PFSK-1 (cell line): ENCODE measurements around the gene USP49.

Experiments
- POLR2AphosphoS5 ChIP-seq: IDR thresholded peaks from 2 replicates; pipeline ENCODE4 v1.6.1; 2012; ENCODE audit warnings: low read depth, mild to moderate bottlenecking, control low read depth, low read length, moderate library complexity
- TAF1 ChIP-seq: IDR thresholded peaks from 2 replicates; pipeline ENCODE4 v1.6.1; 2012; ENCODE audit warnings: low read length, control low read depth, borderline replicate concordance; ENCODE audit not compliant: insufficient read depth
- TF ChIP-seq, protein P1 (sequence below), 2 experiments: IDR thresholded peaks; 2 replicates each; pipeline versions ENCODE4 v1.6.1 to v1.8.0; 2011 to 2012; ENCODE audit warnings: low read depth in 2 of 2, low read length in 2 of 2, control low read depth in 1 of 2, inconsistent platforms in 1 of 2, mild to moderate bottlenecking in 1 of 2, moderate library complexity in 1 of 2; ENCODE audit not compliant: insufficient read depth in 1 of 2

DNA sequence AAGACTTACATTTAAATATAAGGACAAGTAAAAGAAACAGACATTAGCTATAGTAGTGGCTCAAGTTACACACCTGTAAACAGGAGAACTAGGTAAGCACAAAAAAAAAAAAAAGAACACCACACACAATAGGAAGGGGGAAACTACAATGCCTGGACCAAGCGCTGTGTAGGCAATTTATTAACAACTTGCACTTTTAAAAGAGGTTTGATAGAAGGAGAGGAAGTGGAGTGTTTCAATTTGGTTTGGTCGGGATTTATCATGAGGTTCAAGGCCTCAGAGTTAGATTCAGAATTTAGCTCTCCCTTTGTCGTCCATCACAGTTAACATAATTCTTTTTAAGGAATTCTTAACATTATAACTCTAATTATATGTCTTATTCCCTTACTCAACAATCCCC, 1.1 kb upstream of the USP49 start:
- TF ChIP-seq, protein P1, sequence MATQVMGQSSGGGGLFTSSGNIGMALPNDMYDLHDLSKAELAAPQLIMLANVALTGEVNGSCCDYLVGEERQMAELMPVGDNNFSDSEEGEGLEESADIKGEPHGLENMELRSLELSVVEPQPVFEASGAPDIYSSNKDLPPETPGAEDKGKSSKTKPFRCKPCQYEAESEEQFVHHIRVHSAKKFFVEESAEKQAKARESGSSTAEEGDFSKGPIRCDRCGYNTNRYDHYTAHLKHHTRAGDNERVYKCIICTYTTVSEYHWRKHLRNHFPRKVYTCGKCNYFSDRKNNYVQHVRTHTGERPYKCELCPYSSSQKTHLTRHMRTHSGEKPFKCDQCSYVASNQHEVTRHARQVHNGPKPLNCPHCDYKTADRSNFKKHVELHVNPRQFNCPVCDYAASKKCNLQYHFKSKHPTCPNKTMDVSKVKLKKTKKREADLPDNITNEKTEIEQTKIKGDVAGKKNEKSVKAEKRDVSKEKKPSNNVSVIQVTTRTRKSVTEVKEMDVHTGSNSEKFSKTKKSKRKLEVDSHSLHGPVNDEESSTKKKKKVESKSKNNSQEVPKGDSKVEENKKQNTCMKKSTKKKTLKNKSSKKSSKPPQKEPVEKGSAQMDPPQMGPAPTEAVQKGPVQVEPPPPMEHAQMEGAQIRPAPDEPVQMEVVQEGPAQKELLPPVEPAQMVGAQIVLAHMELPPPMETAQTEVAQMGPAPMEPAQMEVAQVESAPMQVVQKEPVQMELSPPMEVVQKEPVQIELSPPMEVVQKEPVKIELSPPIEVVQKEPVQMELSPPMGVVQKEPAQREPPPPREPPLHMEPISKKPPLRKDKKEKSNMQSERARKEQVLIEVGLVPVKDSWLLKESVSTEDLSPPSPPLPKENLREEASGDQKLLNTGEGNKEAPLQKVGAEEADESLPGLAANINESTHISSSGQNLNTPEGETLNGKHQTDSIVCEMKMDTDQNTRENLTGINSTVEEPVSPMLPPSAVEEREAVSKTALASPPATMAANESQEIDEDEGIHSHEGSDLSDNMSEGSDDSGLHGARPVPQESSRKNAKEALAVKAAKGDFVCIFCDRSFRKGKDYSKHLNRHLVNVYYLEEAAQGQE (IDR thresholded peaks at IDR 0.05; ENCODE audit: insufficient read depth in 1 of 2, low read depth in 2 of 2, low read length in 2 of 2), result no peak
- TF ChIP-seq POLR2AphosphoS5 (no peak), TAF1 (no peak)
